Measurements from ENCODE around the gene PTCSC3.
A peak's percentile ranks its signal among the peaks of the same experiment; 100 is the strongest.
"Not testable (repeated sequence)": the region's sequence is repeated elsewhere in the genome, so short reads cannot be mapped to it uniquely, and the experiment has no call there.

Gene PTCSC3

DNA sequence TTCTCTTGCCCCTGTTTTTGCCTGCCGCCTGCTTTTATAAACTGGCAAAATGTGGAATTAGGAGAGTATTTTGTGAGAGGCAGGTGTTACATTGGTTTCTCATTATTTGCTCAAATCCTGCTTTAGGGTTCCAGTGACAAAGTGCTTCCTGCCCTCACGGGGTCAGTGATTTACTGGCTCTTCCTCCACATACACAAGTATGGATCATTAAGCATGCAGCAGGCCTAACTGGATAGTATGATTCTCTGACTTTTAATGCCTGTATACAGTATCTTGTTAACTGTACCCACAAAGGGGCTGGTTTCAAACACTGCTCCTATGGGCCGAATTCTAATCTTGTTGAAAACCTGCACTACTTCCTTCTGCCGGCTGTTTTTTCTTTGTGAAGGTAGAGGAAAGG is 63.2 kb downstream of the PTCSC3 start:
- Histone ChIP-seq H3K9me3 (ENCODE audit: severe bottlenecking) (no peaks in the 10 kb centered on the region), H3K4me1 (ENCODE audit: insufficient read depth, poor library complexity, severe bottlenecking) (no peaks in the 10 kb centered on the region), H3K4me3 (ENCODE audit: severe bottlenecking) (no peak overlapping the region), H3K27ac (ENCODE audit: poor library complexity, severe bottlenecking) (no peak overlapping the region), H3K27me3 (ENCODE audit: insufficient read depth, poor library complexity, severe bottlenecking) (peaks cover 38% of the 10 kb centered on the region), H3K36me3 (ENCODE audit: low read depth) (no peaks in the 10 kb centered on the region)
- TF ChIP-seq, protein P1, sequence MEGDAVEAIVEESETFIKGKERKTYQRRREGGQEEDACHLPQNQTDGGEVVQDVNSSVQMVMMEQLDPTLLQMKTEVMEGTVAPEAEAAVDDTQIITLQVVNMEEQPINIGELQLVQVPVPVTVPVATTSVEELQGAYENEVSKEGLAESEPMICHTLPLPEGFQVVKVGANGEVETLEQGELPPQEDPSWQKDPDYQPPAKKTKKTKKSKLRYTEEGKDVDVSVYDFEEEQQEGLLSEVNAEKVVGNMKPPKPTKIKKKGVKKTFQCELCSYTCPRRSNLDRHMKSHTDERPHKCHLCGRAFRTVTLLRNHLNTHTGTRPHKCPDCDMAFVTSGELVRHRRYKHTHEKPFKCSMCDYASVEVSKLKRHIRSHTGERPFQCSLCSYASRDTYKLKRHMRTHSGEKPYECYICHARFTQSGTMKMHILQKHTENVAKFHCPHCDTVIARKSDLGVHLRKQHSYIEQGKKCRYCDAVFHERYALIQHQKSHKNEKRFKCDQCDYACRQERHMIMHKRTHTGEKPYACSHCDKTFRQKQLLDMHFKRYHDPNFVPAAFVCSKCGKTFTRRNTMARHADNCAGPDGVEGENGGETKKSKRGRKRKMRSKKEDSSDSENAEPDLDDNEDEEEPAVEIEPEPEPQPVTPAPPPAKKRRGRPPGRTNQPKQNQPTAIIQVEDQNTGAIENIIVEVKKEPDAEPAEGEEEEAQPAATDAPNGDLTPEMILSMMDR (IDR thresholded peaks at IDR 0.05; ENCODE audit: poor library complexity, severe bottlenecking) = no peak
- no peak for ATAC-seq (ENCODE audit: low read depth)
- DNase-seq (ENCODE audit: low spot score) = no peak

DNA sequence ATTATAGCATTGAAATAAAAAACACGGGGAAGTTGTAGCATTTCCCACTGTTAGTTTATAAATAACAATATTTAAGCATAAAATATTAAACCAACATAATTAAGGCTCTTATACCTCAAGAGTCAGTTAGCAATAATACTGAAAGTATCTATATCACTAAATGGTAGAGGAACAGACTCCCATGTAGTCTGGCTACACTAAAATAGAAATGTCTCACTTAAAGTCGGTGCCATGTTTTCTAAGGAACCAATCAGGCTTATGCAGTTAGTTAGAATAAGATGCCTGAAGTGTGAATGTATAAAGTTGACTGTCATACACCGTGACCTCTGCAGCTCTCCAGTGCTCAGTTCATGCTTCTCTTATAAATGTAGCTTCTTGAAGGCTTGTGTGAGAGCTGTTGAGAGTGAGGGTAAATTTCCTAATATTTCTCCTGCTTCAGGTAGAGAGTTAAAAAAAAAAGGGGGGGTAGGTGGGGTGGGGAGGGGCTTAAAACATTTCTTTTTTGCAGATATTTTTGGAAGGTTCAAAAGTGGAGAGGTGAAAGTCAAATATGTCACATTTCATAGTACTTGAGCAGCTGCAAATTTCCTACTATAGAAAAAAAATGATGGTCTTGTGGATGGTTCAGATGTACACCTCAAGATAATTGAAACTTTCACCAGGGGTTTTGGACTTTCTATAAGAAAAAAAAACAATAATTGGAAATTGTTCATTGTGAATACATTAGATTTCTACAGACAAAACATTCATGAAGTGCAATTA is 64.5 kb downstream of the PTCSC3 start:
- no peak overlapping the region for H3K27ac ChIP-seq (ENCODE audit: poor library complexity, severe bottlenecking)
- ATAC-seq (ENCODE audit: low read depth) (no peak), DNase-seq (ENCODE audit: low spot score) (no peak)
- no peak overlapping the region for H3K4me3 ChIP-seq (ENCODE audit: severe bottlenecking)
- H3K36me3 ChIP-seq (ENCODE audit: low read depth) = no peaks in the 10 kb centered on the region
- H3K9me3 ChIP-seq (ENCODE audit: severe bottlenecking) = no peaks in the 10 kb centered on the region
- no peaks in the 10 kb centered on the region for H3K4me1 ChIP-seq (ENCODE audit: insufficient read depth, poor library complexity, severe bottlenecking)
- TF ChIP-seq, protein P1 (IDR thresholded peaks at IDR 0.05; ENCODE audit: poor library complexity, severe bottlenecking) = no peak
- peaks cover 45% of the 10 kb centered on the region for H3K27me3 ChIP-seq (ENCODE audit: insufficient read depth, poor library complexity, severe bottlenecking)

DNA sequence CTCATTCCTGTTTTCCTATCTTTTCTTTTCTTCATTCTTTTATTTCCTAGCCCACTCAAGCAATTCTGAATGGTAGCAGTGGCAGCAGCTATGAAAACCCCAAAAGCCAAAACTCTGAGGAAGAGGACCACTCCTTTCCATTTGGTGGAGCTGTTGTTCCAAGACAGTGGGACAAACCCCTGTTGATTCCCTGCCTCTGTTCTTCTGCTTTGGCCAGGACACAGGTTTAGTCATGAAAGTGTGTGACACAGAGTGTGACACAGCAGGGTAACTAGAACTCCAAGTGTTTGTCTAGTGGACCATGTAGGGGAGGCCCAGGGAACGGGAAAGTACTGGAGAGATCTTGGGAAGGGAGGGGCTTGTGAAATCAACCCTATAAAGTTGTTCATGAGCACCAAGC is 71.1 kb downstream of the PTCSC3 start:
- TF ChIP-seq, protein P1 (IDR thresholded peaks at IDR 0.05; ENCODE audit: poor library complexity, severe bottlenecking) = peak; percentile 28
- Histone ChIP-seq H3K27me3 (ENCODE audit: insufficient read depth, poor library complexity, severe bottlenecking) (peaks cover 43% of the 10 kb centered on the region), H3K4me3 (ENCODE audit: severe bottlenecking) (no peak overlapping the region), H3K9me3 (ENCODE audit: severe bottlenecking) (no peaks in the 10 kb centered on the region), H3K4me1 (ENCODE audit: insufficient read depth, poor library complexity, severe bottlenecking) (no peaks in the 10 kb centered on the region), H3K27ac (ENCODE audit: poor library complexity, severe bottlenecking) (no peak overlapping the region), H3K36me3 (ENCODE audit: low read depth) (no peaks in the 10 kb centered on the region)
- DNase-seq (ENCODE audit: low spot score) (no peak), ATAC-seq (ENCODE audit: low read depth) (peak; percentile 33; the same call in 1 of the 3 replicates)

DNA sequence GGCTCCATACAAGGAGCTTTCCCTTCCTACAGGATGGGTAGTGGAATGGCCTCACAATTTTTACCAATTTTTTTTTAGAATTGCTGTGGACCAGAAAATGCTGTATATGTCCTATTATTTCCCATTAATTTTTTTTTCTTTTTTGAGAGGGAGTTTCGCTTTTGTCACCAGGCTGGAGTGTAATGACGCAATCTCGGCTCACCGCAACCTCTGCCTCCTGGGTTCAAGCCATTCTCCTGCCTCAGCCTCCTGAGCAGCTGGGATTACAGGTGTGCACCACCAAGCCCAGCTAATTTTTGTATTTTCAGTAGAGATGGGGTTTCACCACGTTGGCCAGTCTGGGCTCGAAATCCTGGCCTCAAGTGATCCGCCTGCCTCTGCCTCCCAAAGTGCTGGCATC is 72.3 kb downstream of the PTCSC3 start:
- not testable (repeated sequence) for H3K4me1 ChIP-seq (ENCODE audit: insufficient read depth, poor library complexity, severe bottlenecking); H3K27ac ChIP-seq (ENCODE audit: poor library complexity, severe bottlenecking); H3K36me3 ChIP-seq (ENCODE audit: low read depth); H3K9me3 ChIP-seq (ENCODE audit: severe bottlenecking); ATAC-seq (ENCODE audit: low read depth); DNase-seq (ENCODE audit: low spot score); H3K4me3 ChIP-seq (ENCODE audit: severe bottlenecking)
- H3K27me3 ChIP-seq (ENCODE audit: insufficient read depth, poor library complexity, severe bottlenecking) = peaks cover 35% of the 10 kb centered on the region

DNA sequence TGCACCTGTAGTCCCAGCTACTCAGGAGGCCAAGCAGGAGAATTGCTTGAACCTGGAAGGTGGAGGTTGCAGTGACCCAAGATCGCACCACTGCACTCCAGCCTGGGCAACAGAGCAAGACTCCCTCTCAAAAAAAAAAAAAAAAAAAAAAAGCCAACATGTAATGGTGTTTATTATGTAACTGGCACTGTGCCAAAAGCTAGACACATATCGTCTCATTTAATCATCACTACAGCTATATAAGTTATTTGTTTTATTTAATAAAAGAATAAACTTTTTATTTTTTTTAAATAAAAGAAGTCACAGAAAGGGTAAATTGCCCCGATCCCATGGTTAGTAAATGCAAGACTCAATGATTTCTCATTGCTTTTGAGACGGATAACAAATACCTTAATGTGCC is 76.9 kb downstream of the PTCSC3 start:
- DNase-seq (ENCODE audit: low spot score) (no peak), ATAC-seq (ENCODE audit: low read depth) (no peak)
- TF ChIP-seq, protein P1 (IDR thresholded peaks at IDR 0.05; ENCODE audit: poor library complexity, severe bottlenecking) = no peak
- H3K9me3 ChIP-seq (ENCODE audit: severe bottlenecking) = no peaks in the 10 kb centered on the region
- H3K4me1 ChIP-seq (ENCODE audit: insufficient read depth, poor library complexity, severe bottlenecking) = peaks cover 4% of the 10 kb centered on the region
- H3K27ac ChIP-seq (ENCODE audit: poor library complexity, severe bottlenecking) = no peak overlapping the region
- no peaks in the 10 kb centered on the region for H3K36me3 ChIP-seq (ENCODE audit: low read depth)
- no peak overlapping the region for H3K4me3 ChIP-seq (ENCODE audit: severe bottlenecking)
- H3K27me3 ChIP-seq (ENCODE audit: insufficient read depth, poor library complexity, severe bottlenecking) = peaks cover 6% of the 10 kb centered on the region

All from RWPE2 (cell line).